NT2/D1 (cell line): ENCODE results near the gene SLC25A22.

Source experiments
- SUZ12 ChIP-seq: IDR thresholded peaks from 2 replicates; pipeline ENCODE4 v1.6.1; 2011; ENCODE audit not compliant: insufficient read length, insufficient read depth; ENCODE audit errors: extremely low read depth
- YY1 ChIP-seq: IDR thresholded peaks from 2 replicates; pipeline ENCODE4 v1.6.1; 2011; ENCODE audit not compliant: insufficient read length, insufficient read depth
- ZNF274 ChIP-seq: IDR thresholded peaks from 2 replicates; pipeline ENCODE4 v1.6.1; 2011; ENCODE audit warnings: mild to moderate bottlenecking, low read depth, low read length

GRCh38 chr11:765025-765801 lies 32.9 kb downstream of the SLC25A22 start:
- no peak for TF ChIP-seq YY1
- no peak for TF ChIP-seq ZNF274
- no peak for TF ChIP-seq SUZ12
